Retina (tissue), 1 donor: ENCODE results near the gene RBM47.
"Not testable (repeated sequence)": the region's sequence is repeated elsewhere in the genome, so short reads cannot be mapped to it uniquely, and the experiment has no call there.

Source experiments
- DNase-seq: peaks from one replicate; pipeline ENCODE4 v3.0.0-alpha.2; 2016

RBM47 gene

DNA sequence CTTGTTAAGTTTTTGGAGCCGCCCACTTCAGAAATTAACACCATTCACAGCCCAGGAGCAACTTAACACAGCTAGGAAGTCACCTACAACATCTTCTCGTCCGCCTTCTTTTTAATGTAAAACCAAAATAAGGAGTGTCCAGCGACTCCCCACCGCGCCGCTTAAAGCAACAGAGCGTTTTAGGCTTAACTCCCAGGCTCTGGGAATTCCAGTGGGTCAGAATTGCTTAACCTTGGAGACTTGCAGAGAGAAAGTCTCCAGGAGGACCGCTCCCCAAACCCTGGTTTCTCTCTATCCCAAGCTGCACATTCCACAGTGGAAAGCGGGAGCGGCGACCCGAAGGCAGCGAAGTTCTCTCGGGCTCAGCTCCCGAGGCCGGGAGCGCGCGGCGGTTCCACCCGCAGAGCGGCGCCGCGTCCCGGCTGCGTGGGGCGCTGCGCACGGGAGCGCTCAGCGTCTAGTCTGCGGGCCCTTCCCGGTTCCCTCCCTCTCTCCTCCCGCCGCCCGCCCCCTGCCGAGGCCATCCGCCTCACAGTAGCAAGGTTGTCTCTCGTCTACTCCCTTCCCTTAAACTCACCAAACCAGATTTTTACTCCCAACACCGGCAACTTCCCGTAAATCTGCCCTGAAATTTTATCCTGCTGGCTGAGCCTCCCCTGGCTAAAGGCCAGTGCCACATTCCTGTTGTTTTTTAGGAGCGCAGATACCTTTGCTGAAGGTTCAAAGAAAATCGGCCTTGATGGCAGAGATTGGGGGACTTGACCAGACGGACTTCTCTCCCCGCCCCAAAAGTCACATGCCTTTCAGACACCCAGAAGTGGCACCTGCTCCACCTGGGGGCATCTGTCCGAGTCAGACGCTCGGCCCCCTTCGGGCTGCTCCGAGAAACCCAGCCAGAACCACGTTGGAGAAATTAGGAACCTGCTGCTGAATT, at the start of gene RBM47:
RBM47 (minus strand) TSS at position 464 of the 934 bp plus-strand sequence. CDS start 190,971 bp downstream, outside the sequence.
- DNase-seq: peak; percentile 72

DNA sequence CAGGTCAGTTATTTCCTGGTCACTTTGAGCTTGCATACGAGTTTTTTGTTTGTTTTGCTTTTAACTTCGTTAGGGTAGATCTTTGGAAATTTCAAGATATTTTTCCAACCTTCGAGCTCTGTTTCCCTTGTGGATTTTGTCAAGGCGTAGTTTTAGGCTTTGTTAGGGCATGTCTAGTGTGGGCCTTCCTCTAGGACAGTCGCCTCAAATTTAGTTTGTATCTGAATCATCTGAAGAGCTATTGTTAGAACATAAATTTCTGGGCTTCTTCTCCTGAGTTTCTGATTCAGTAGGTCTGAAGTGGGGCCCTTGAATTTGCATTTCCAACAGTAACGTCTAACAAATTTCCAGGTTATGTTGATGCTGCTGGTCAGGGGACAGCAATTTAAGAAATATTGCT, 48.8 kb upstream of the RBM47 start:
- DNase-seq: no peak

GRCh38 chr4:40675166-40675565, 45.5 kb upstream of the RBM47 start:
- no peak for DNase-seq

DNA sequence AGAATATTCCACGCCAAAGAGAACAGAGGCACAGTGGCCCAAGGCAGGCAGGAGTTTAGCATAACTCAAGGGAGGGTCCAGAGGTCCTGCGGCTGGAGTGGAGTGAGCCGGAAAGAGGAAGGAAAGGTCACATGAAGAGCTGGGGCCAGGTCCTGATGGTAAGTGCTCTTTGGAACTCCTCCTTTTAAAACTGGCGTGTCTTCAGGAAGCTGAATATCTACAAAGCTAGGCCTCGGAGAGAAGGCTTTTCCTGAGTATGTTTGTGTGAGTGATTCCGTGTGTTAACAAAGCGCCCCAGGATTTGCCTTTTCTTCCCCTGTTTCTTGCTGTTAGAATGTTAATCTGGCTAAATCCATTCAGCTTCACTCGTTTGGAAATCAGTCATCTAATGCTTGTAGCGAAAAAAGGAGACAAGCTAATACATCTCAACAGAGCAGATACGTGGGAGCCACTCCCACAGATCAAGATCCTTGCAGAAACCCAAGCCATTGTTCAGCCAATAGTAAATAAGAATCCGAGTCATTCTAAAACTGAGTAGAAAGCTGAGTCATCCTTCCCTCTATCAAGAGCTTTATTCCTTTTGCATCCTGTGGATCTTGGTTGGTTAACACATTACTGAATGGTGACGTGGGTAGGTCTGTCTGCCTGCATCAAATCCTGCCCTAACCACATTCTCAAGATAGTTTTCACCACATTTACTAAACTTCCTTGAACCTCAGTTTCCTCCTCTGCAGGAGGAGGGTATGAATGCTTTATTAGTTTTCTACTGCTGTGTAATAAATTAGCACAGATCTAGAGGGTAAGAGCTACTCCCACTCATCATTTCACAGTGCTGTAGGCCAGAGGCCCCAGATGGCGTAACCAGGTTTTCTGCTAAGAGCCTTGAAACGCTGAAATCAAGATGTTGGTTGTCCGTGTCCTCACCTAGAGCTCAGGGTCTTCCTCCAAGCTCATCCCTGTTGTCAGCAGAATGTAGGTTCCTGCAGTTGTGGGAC, 43.2 kb upstream of the RBM47 start:
- no peak for DNase-seq

DNA sequence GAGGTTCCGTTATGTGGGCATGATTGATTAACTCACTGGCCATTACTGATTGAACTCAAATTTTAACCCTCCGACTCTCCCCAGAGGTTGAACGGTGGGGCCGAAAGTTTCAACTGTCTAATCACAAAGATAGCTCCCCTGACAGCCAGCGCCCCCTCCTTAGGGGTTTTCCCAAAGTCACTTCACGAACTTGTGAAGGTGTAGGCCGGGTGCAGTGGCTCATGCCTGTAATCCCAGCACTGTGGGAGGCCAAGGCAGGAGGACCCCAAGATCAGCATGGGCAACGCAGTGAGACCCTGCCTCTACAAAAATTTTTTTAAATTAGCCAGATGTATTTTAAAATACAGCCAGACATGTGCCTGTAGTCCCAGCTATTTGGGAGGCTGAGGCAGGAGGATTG, 39.8 kb upstream of the RBM47 start:
- no peak for DNase-seq

DNA sequence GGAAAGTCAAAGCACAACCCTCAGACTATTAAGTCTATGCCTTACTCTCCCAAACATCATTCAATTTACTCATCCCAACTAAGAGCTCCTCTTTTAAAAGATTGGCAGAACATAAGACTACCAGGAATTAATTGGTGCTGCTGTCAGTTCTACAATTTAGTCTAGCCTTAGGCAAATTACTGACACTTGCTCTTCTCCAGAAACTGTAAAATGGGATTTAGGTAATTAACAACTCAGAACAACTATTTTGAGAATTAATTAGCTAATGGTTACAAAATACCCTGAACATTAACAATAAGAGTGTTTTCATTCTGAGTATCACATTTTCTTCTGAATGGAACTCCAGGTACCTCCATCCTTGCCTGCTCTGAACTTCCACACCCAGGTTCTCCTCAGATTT, 36.2 kb upstream of the RBM47 start:
- DNase-seq: no peak

DNA sequence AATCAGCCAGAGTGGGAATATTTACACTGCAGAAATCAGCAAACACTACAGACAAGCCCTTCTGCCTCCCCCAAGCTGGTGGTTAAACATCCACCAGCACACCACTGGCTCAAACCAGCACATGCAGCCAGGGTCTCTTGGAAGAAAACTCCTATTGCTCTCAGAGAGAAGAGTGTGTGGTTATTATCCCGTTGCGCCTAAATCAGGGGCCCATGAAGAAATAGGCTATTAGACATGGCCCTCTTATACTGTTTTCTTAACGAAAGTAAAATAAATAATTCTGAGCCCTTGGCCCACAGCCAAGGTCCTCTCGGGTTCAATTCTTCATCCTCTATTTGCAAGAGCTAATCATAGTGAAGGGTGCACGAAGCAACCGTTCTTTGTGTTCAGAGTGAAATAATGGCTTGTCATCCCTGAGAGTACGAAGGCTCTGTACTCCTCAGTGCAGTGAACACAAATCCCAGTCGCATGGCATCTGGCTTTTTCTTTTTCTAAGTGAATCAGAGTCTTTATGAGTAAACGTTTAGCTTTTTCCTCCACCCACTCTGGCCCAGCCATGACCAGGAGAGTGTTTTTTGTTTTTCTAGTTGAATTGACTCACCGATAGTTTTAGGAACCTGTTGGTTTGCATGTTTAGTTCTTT, 33.4 kb upstream of the RBM47 start:
- peak; percentile 21 for DNase-seq

GRCh38 chr4:40661803-40662202, 32.1 kb upstream of the RBM47 start:
- DNase-seq: no peak

DNA sequence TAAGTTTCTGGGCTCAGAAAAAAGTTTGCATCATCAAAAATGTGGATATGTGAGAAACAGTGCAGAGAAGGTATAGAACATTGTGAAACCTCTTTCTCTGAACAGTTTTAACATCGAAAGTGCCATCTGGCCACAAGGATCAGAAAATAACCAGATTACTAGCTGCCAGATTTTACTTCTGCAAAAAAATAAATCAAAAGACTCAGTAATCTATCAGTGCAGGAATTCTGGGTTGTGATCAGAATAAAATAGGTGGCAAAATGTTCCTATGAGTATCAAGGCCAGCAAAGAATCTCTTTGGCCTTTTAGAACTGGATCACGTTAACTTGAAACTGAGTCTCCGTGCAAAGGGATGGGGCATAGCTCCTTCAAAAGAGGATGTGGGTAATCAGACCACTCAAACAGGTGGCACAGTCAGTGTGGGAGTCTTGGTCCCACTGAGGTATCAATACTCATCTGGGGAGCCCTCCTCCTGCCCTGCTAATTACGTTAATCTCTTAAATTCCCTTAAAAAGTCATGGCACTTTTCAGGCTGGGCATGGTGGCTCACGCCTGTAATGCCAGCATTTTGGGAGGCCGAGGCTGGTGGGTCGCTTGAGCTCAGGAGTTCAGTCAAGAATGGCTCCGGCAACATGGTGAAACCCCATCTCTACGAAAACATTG, 26.7 kb upstream of the RBM47 start:
- no peak for DNase-seq

- no peak for DNase-seq
Measured at GRCh38 chr4:40651280-40651679, 21.6 kb upstream of the RBM47 start.

- no peak for DNase-seq
Measured at GRCh38 chr4:40649321-40649720, 19.7 kb upstream of the RBM47 start.

DNA sequence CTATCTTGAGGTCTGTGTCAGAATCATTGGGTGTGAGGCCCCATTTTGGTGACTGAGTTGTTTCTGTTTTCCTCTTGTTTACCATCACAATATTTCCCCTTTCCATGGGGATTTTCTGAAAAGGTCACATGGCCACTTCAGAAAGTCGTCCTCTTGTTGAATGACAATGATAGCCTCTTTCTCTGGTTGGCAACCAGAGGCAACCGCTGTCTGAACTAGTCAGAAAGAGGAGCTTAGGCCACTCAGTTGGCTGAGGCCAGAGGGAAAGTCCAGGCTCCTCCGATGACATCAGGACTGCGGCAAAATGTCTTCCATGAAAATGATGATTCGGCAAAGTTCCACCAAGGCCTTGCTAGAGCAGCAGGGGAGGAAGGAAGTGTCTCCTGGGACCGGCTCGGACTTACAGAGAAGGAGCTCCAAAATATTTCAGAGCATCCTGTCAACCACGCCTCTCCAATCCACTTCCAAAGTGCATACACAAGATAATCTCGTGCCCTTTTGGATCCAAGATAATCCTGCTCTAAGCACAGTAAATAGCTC, 19.1 kb upstream of the RBM47 start:
- DNase-seq: no peak

DNA sequence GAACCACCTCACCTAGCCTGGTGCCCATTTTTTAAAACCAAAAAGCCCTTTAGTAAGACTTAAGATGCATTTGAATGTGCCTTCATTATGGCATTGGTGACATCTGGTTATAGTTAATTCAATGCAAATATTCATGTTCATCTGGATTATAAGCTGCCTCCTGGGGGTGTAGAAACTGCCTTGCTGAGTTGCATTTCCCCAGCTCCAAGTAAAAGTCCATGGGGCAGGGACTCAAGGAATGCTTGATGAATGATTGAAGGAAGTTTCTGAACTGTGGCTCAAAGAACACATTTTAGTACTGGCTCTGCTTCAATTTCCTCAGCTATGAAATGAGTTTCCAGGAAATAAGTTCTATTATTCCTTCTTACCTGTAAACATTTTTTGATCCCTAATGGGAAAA, 18.5 kb upstream of the RBM47 start:
- no peak for DNase-seq

DNA sequence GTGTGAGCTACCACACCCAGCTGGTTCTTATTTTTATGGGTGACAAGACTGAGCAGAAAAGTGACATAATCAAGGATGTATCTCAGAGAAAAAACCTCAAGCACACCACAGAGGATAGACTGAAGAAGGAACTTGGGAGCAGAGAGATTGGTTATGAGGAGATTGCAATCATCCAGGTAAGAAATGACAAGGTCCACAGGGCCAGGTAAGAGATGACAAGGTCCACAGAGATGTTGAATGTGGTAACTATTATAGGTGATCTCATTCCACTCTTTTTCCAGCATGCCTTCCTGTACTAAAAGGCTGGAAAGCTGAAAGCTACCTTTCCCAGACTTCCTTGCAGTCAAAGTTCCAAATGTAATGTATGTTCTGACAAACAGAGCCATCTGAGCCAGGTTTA, 15.9 kb upstream of the RBM47 start:
- DNase-seq: no peak

DNA sequence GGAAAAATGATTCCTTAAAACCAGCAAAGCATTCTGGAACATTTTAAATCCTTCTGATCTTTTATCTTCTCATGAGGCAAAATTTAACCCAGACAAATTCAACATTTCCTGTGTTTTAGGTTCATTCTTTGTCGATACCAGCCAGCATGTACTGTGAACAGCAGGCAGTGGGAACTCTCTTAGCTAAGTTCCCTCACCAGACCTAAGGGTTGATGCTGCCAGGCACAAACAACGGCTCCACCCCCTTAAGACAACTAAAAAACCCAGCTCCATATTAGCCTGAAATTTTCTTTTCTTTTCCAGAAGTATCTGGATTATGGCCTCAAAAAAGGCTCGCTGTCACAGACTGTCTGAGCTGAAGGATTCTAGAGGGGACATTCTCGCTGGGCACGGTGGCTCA, 2.4 kb upstream of the RBM47 start:
- DNase-seq: no peak

DNA sequence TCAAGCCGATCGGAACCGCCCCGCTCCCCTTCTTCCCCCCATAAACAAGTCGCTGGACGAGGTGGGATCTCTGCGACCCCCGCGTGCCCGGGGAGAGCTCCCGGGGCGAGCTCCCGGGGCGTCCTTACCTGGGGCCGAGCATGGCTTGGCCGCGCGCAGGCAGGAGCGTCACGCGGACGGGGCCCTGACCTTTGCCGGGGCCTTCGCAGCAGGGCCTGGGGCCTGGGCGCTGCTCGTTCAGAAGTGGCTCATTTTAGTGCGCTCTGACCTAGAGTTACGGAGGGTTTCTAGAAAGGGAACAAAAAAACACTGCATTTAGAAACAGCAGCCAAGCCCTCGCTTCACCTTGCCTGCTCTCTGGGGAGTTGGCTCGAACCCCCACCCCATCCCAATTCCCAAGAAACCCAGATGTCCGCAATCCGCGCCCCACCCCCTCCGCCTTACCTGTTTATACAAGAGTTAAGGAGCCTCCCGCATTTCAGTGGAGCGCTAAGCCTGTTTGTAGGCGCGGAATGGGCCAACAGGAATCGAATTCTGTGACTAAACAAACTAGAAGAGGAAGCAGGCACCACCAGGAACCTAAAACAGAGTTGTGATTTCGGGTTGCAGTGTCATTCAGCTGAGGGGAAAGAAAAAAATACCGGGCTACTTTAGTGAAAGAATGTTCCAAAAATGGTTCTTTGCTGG, 814 bp upstream of the RBM47 start:
- peak; percentile 55 for DNase-seq

GRCh38 chr4:40628888-40629287, 776 bp downstream of the RBM47 start:
- DNase-seq: no peak

- not testable (repeated sequence) for DNase-seq
Measured at GRCh38 chr4:40628407-40628806, 1.3 kb downstream of the RBM47 start.

GRCh38 chr4:40627540-40627939, 2.1 kb downstream of the RBM47 start:
- no peak for DNase-seq

DNA sequence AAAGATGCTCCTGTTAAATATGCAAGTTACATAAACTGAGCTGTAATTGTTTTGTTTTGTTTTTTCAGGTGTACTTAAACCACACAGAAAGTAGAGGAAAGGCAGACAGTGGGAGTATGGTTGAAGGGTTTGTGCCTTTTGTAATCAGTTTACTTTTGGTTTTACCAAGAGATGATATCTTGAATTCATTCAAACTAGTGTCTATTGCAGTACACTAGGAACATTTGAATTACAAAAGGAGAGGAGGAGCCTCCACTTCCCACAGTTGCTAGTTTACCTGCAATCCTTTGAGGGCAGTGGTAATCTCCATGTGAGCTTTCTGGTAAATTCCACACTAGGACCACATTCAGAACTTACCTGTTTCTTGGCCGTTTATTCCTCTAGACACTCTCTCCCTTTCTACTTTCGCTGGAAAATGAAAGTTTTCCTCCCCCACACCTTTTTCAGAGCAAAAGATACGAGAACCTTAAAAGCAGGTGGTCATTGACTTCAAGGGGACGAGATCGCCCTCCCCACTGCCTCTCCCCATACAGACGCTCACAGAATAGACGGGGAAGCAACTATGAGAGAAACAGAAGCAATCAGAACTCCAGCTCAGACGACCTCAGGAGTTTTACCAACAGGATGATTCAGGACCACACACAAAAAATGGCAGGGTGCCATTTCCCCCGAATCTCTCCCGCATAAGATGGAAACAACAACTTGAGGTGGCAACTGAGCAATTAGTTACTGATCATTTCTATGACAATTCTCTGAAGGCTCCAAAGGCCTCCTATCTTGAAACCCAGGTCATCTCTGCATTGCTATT, 3.3 kb downstream of the RBM47 start:
- DNase-seq: no peak

GRCh38 chr4:40623707-40624106, 6.0 kb downstream of the RBM47 start:
- no peak for DNase-seq
